Measurements from ENCODE around the gene ATP1A2.

GRCh38 chr1:160078512-160079195 is 36.9 kb upstream of the ATP1A2 start:
- TF ChIP-seq TAF1 (IDR thresholded peaks at IDR 0.05; ENCODE audit: borderline replicate concordance, insufficient read depth, low read length) = no peak
- TF ChIP-seq POLR2AphosphoS5 (IDR thresholded peaks at IDR 0.05; ENCODE audit: low read depth, low read length) = no peak
- TF ChIP-seq SIN3A (IDR thresholded peaks at IDR 0.05; ENCODE audit: borderline replicate concordance, insufficient read depth, low read length) = no peak
- no peak for TF ChIP-seq REST (IDR thresholded peaks at IDR 0.05; ENCODE audit: insufficient read depth in 1 of 2, low read depth in 2 of 2, low read length in 2 of 2)
